Lower leg skin (tissue), 4 donors: ENCODE data around the gene RPS27. TPM values are rescaled to one million over a fixed set of nuclear protein-coding genes. Genes with fewer than 3 reads are reported as not detected.
"Not testable (repeated sequence)": the region's sequence is repeated elsewhere in the genome, so short reads cannot be mapped to it uniquely, and the experiment has no call there.

ENCODE experiments used
- DNase-seq, 2 donors: peaks; one replicate each; pipeline ENCODE4 v3.0.0-alpha.2; 2019; ENCODE audit warnings: low spot score in 2 of 2
- H3K4me3 ChIP-seq: fragments of 200-600 bp; sonication (generic); 2 replicates; pipeline ENCODE4 v1.5.1; 2017; ENCODE audit warnings: mild to moderate bottlenecking, low read depth; ENCODE audit not compliant: poor library complexity, severe bottlenecking
- POLR2A ChIP-seq, 2 donors: fragments of 450-650 bp; IDR thresholded peaks; one replicate each; pipeline ENCODE4 v1.6.1; 2016 to 2017; ENCODE audit warnings: antibody characterized with exemption in 2 of 2, mild to moderate bottlenecking in 1 of 2, moderate library complexity in 1 of 2
- WGBS, 2 donors: methylation state at CpG; one replicate each; pipeline ENCODE4 v1.1.5; 2018; 5-methylcytosine and 5-hydroxymethylcytosine counted together
- intact Hi-C: fragments of 100-400 bp; cut with DNase I; formaldehyde crosslinking; loops from one replicate; pipeline ENCODE4 v1.15.0; 2023; ENCODE audit warnings: low total_unique reads
- microRNA-seq, 2 donors: library from miRNA; unstranded; fragments of <30 nt; microRNA quantifications; one replicate each; pipeline ENCODE4, GENCODE V29; 2016; ENCODE audit warnings: borderline replicate concordance in 2 of 2, borderline number of aligned reads in 1 of 2
- total RNA-seq, 4 donors: library from RNA; depleted of rRNA; stranded (reverse); fragments of >200 nt; gene quantifications; one replicate each; pipeline ENCODE4 v1.1.0, GENCODE V29; 2016
- TF ChIP-seq, protein P1 (sequence below), 3 donors: fragments of 450-650 bp; IDR thresholded peaks; one replicate each; pipeline ENCODE4 v1.5.1; 2016; ENCODE audit warnings: antibody characterized with exemption in 3 of 3, mild to moderate bottlenecking in 3 of 3, moderate library complexity in 2 of 3

The RPS27 gene
- total RNA-seq, 4 donors from 2014 or later = 2,137 to 3,917 (median 3,283) TPM

DNA sequence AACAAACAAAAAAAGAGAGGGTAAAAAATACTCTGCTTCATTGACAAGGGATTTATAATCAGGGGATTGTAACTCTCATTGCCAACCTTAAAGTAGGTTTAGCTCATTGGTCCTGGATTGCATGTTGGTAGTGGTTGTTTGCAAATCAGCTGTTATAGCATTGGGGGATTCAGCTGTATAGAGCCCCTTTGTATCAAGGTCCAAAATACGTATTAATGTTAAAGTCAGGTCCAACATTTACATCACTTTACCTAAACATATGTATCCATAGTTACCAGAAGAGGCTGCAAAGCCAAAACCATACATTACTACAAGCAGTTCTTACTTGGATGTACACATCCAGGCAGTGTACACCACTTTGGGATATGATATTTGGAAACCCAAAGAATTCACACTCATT, 29.4 kb downstream of the RPS27 start:
- intact Hi-C loops = no loop called here
- peak in 1 of 2 donors; percentile 1 for DNase-seq
- H3K4me3 ChIP-seq = no peak overlapping the region
- TF ChIP-seq POLR2A (IDR thresholded peaks at IDR 0.05) = no peak
- TF ChIP-seq, protein P1, sequence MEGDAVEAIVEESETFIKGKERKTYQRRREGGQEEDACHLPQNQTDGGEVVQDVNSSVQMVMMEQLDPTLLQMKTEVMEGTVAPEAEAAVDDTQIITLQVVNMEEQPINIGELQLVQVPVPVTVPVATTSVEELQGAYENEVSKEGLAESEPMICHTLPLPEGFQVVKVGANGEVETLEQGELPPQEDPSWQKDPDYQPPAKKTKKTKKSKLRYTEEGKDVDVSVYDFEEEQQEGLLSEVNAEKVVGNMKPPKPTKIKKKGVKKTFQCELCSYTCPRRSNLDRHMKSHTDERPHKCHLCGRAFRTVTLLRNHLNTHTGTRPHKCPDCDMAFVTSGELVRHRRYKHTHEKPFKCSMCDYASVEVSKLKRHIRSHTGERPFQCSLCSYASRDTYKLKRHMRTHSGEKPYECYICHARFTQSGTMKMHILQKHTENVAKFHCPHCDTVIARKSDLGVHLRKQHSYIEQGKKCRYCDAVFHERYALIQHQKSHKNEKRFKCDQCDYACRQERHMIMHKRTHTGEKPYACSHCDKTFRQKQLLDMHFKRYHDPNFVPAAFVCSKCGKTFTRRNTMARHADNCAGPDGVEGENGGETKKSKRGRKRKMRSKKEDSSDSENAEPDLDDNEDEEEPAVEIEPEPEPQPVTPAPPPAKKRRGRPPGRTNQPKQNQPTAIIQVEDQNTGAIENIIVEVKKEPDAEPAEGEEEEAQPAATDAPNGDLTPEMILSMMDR (IDR thresholded peaks at IDR 0.05) = no peak
- 76 to 88% methylated on average over 1 of the region's 1 CpG for WGBS, 2 donors

DNA sequence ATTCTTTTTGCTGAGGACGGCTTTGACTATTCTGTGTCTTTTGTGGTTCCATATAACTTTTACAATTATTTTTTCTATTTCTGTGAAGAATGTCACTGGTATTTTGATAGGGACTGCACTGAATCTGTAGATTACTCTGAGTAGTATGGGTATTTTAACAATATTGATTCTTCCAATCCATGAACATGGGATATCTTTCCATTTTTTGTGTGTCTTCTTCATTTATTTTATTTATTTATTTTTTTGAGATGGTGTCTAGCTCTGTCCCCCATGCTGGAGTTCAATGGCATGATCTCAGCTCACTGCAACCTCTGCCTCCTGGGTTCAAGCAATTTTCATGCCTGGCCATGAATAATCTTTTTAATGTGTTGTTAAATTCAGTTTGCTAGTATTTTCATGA, 43.1 kb downstream of the RPS27 start:
- H3K4me3 ChIP-seq, DNase-seq, intact Hi-C loops: not testable (repeated sequence)
- WGBS, 2 donors = 93 to 94% methylated on average over 1 of the region's 1 CpG

Small RNAs within 50 kb of the gene (microRNA-seq; reads per million reads assigned to microRNA genes)
- gene MIR6737 = 0 reads per million in 2 donors

Other genes with a start within 250 kb of the RPS27 start
- gene SLC27A3, start 215.4 kb upstream of the RPS27 start, total RNA-seq = 10 to 100 TPM; 21.6 to 70.3 (median 45.3) TPM
- 10 to 100 TPM; 24.1 to 49.3 (median 29.3) TPM for gene GATAD2B, start 67.8 kb upstream of the RPS27 start, total RNA-seq
- gene DENND4B, start 44.0 kb upstream of the RPS27 start, total RNA-seq = 10 to 100 TPM; 18.4 to 31.1 (median 20.5) TPM
- 10 to 100 TPM; 14.3 to 28.1 (median 21.1) TPM for gene CRTC2, start 32.1 kb upstream of the RPS27 start, total RNA-seq
- 100 to 1,000 TPM in 2 of 4 donors, 10 to 100 TPM in 2; 88.6 to 105 (median 98.8) TPM for gene SLC39A1, start 27.2 kb upstream of the RPS27 start, total RNA-seq
- gene CREB3L4, start 22.9 kb upstream of the RPS27 start, total RNA-seq = 10 to 100 TPM; 18.7 to 25.5 (median 22.9) TPM
- 100 to 1,000 TPM; 179 to 218 (median 201) TPM for gene JTB, start 13.1 kb upstream of the RPS27 start, total RNA-seq
- 10 to 100 TPM; 15.6 to 29.4 (median 25.4) TPM for gene RAB13, start 4.4 kb upstream of the RPS27 start, total RNA-seq
- gene NUP210L, start 164.3 kb downstream of the RPS27 start, total RNA-seq = under 1 TPM in 1 of 4 donors, not detected in 3; 0.23 TPM
- gene TPM3, start 201.3 kb downstream of the RPS27 start, total RNA-seq = 100 to 1,000 TPM; 119 to 226 (median 181) TPM
- gene CFAP141, start 215.6 kb downstream of the RPS27 start, total RNA-seq = not detected
- gene UBAP2L, start 230.2 kb downstream of the RPS27 start, total RNA-seq = 10 to 100 TPM; 46.0 to 74.6 (median 59.4) TPM